ENCODE measurements around the gene ROBO1.

ROBO1 gene

GRCh38 chr3:78846718-78847117 is 921.1 kb downstream of the ROBO1 start:
- peak; percentile 71 for DNase-seq (ENCODE audit: low read depth)
- no peak overlapping the region for H3K4me3 ChIP-seq (ENCODE audit: control insufficient read depth, low read depth, low read length)
- TF ChIP-seq, protein P1, sequence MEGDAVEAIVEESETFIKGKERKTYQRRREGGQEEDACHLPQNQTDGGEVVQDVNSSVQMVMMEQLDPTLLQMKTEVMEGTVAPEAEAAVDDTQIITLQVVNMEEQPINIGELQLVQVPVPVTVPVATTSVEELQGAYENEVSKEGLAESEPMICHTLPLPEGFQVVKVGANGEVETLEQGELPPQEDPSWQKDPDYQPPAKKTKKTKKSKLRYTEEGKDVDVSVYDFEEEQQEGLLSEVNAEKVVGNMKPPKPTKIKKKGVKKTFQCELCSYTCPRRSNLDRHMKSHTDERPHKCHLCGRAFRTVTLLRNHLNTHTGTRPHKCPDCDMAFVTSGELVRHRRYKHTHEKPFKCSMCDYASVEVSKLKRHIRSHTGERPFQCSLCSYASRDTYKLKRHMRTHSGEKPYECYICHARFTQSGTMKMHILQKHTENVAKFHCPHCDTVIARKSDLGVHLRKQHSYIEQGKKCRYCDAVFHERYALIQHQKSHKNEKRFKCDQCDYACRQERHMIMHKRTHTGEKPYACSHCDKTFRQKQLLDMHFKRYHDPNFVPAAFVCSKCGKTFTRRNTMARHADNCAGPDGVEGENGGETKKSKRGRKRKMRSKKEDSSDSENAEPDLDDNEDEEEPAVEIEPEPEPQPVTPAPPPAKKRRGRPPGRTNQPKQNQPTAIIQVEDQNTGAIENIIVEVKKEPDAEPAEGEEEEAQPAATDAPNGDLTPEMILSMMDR (conservative IDR thresholded peaks at IDR 0.05; ENCODE audit: control insufficient read depth, insufficient read depth, low read depth, low read length), result no peak

DNA sequence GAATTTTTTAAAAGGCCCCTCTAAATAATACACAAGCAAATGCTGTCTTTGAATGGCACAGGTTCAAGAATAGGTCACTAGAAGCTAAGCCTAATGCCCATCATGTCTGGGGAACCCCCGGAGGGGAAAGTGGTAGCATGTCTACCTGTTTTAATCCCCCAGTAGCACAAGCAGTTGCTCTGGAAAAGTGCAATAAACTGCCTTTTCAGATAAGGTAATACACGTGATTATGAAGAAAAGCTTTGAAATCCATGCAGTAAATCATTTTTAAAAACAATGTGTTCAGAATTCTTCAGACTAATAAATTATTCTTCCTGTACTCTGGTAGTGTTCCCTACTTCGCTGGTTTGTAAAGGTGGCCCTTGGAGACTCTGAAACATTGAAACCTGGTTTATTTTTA is 922.2 kb downstream of the ROBO1 start:
- TF ChIP-seq, protein P1 (conservative IDR thresholded peaks at IDR 0.05; ENCODE audit: control insufficient read depth, insufficient read depth, low read depth, low read length), result no peak
- DNase-seq (ENCODE audit: low read depth), result no peak
- no peak overlapping the region for H3K4me3 ChIP-seq (ENCODE audit: control insufficient read depth, low read depth, low read length)

GRCh38 chr3:78844307-78844706 is 923.5 kb downstream of the ROBO1 start:
- DNase-seq (ENCODE audit: low read depth), result no peak
- TF ChIP-seq, protein P1 (conservative IDR thresholded peaks at IDR 0.05; ENCODE audit: control insufficient read depth, insufficient read depth, low read depth, low read length), result no peak

GRCh38 chr3:78839693-78840092 is 928.1 kb downstream of the ROBO1 start:
- TF ChIP-seq, protein P1 (conservative IDR thresholded peaks at IDR 0.05; ENCODE audit: control insufficient read depth, insufficient read depth, low read depth, low read length), result no peak
- H3K4me3 ChIP-seq (ENCODE audit: control insufficient read depth, low read depth, low read length), result no peak overlapping the region
- DNase-seq (ENCODE audit: low read depth), result no peak

More at GRCh38 chr3:78844307-78844706, 923.5 kb downstream of the ROBO1 start:
- no peak overlapping the region for H3K4me3 ChIP-seq (ENCODE audit: control insufficient read depth, low read depth, low read length)

DNA sequence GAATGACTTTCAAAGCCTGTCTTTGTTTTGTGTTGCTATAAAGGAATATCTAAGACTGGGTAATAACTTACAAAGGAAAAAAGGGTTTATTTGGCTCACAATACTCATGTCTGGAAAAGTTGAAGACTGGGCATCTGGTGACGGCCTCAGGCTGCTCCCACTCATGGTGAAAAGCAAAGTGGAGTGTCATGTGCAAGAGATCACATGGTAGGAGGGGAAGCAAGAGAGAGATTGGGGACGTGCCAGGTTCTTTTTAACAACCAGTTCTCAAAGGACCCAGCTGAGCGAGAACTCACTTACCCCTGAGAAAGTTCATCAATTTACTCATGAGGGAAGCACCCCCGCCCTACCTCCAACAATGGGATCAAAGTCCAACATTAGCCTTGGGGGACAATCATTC is 929.4 kb downstream of the ROBO1 start:
- H3K4me3 ChIP-seq (ENCODE audit: control insufficient read depth, low read depth, low read length), result no peak overlapping the region
- TF ChIP-seq, protein P1 (conservative IDR thresholded peaks at IDR 0.05; ENCODE audit: control insufficient read depth, insufficient read depth, low read depth, low read length), result no peak
- DNase-seq (ENCODE audit: low read depth), result no peak

DNA sequence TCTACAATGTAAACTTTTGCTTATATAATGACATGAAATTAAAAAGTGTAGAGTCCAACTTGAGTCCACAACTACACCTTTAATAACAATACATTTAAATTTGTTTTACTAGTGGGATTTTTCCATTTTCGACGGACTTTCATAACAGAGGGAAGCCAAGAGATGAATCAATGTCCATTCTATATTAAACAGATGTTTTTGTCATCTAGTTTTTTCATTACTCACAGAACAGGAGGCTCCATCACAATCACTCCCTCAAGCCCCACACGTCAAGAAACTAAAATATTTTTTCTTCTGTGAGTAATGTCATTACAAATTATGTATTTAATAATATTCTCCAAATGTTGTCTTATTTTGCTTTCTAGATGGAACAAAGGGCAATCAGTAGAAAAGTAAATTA is 932.9 kb downstream of the ROBO1 start:
- DNase-seq (ENCODE audit: low read depth), result peak; percentile 24
- TF ChIP-seq, protein P1 (conservative IDR thresholded peaks at IDR 0.05; ENCODE audit: control insufficient read depth, insufficient read depth, low read depth, low read length), result no peak
- H3K4me3 ChIP-seq (ENCODE audit: control insufficient read depth, low read depth, low read length), result no peak overlapping the region

DNA sequence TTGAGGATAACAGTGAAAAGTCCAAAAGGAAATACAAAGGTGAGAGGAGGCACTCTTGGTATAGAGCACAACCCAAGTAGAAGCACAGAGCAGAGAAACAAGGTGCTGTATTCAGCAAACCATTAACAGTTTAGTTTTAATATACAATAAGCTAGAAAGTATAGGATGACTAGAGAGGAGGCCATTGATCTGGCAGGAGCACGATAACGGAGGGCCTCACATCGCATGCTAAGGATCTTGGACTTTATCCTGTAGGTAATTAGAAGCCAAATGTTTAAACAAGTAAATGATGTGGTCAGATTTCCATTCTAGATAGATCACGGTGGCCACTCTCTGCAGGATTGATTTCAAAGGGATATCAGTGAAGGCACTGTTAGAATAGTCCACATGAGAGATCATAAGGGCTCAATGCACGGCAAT is 935.0 kb downstream of the ROBO1 start:
- no peak for DNase-seq (ENCODE audit: low read depth)
- TF ChIP-seq, protein P1 (conservative IDR thresholded peaks at IDR 0.05; ENCODE audit: control insufficient read depth, insufficient read depth, low read depth, low read length), result no peak
- no peak overlapping the region for H3K4me3 ChIP-seq (ENCODE audit: control insufficient read depth, low read depth, low read length)
